ENCODE results near the gene NET1.
"Not testable (repeated sequence)": the region's sequence is repeated elsewhere in the genome, so short reads cannot be mapped to it uniquely, and the experiment has no call there.

Gene NET1

GRCh38 chr10:5462841-5463293 lies 50.5 kb downstream of the NET1 start:
- DNase-seq (ENCODE audit: low spot score): no peak

GRCh38 chr10:5464546-5464945 lies 52.2 kb downstream of the NET1 start:
- no peak for DNase-seq (ENCODE audit: low spot score)

- DNase-seq (ENCODE audit: low spot score): no peak
These were observed 53.7 kb downstream of the NET1 start for GRCh38 chr10:5465976-5466450.

GRCh38 chr10:5466451-5467206 lies 54.3 kb downstream of the NET1 start:
- DNase-seq (ENCODE audit: low spot score): peak; percentile 72

GRCh38 chr10:5467207-5467535 lies 54.8 kb downstream of the NET1 start:
- DNase-seq (ENCODE audit: low spot score): no peak

- no peak for DNase-seq (ENCODE audit: low spot score)
These were observed 55.4 kb downstream of the NET1 start for GRCh38 chr10:5467634-5468255.

- DNase-seq (ENCODE audit: low spot score): no peak
These were observed 56.1 kb downstream of the NET1 start for GRCh38 chr10:5468262-5469106.

GRCh38 chr10:5469353-5470061 lies 57.1 kb downstream of the NET1 start:
- no peak for DNase-seq (ENCODE audit: low spot score)

- no peak for DNase-seq (ENCODE audit: low spot score)
These were observed 57.9 kb downstream of the NET1 start for GRCh38 chr10:5470062-5470751.

GRCh38 chr10:5474642-5475041 lies 62.3 kb downstream of the NET1 start:
- not testable (repeated sequence) for DNase-seq (ENCODE audit: low spot score)

- not testable (repeated sequence) for DNase-seq (ENCODE audit: low spot score)
These were observed 62.7 kb downstream of the NET1 start for GRCh38 chr10:5475088-5475487.

GRCh38 chr10:5475974-5476807 lies 63.8 kb downstream of the NET1 start:
- DNase-seq (ENCODE audit: low spot score): not testable (repeated sequence)

GRCh38 chr10:5476918-5477525 lies 64.7 kb downstream of the NET1 start:
- DNase-seq (ENCODE audit: low spot score): no peak

- DNase-seq (ENCODE audit: low spot score): no peak
These were observed 65.8 kb downstream of the NET1 start for GRCh38 chr10:5477948-5478693.

GRCh38 chr10:5478694-5479305 lies 66.4 kb downstream of the NET1 start:
- no peak for DNase-seq (ENCODE audit: low spot score)

- DNase-seq (ENCODE audit: low spot score): no peak
These were observed 67.3 kb downstream of the NET1 start for GRCh38 chr10:5479481-5480161.

- no peak for DNase-seq (ENCODE audit: low spot score)
These were observed 68.0 kb downstream of the NET1 start for GRCh38 chr10:5480162-5480941.

All from iPS-NIHi11 (cell line).